IPS-18c (cell line): ENCODE results near the gene CCDC117.
"Not testable (repeated sequence)": the region's sequence is repeated elsewhere in the genome, so short reads cannot be mapped to it uniquely, and the experiment has no call there.

Experiments used
- H3K4me3 ChIP-seq: 2 replicates; pipeline ENCODE4 v1.7.0; 2013; ENCODE audit warnings: low read depth, mild to moderate bottlenecking, low read length, moderate library complexity; ENCODE audit not compliant: insufficient read depth
- H3K9me3 ChIP-seq: one replicate; pipeline ENCODE4 v1.6.1; 2013; ENCODE audit warnings: mild to moderate bottlenecking, low read length, moderate library complexity; ENCODE audit not compliant: control insufficient read depth, insufficient read depth

Gene CCDC117

DNA sequence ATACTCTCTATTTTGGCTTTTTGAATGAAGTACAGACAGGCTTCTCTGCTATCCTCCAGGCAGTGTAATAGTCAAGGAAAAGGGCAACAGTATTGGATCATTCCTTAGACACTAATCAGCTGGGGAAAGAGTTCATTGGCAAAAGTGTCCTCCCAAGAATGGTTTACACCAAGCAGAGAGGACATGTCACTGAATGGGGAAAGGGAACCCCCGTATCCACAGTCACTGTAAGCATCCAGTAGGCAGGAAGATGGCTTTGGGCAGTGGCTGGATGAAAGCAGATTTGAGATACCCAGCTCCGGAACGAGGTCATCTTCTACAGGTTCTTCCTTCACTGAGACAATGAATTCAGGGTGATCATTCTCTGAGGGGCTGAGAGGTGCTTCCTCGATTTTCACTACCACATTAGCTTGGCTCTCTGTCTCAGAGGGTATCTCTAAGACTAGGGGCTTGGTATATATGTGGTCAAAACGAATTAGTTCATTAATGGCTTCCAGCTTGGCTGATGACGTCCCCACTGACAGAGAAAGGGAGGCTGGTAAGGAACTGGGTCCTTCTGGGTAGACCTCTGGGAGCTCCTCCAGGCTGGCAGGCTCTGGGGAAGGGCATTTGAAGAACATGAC is 22.7 kb downstream of the CCDC117 start:
- Histone ChIP-seq H3K9me3 (no peaks in the 10 kb centered on the region), H3K4me3 (no peak overlapping the region)

DNA sequence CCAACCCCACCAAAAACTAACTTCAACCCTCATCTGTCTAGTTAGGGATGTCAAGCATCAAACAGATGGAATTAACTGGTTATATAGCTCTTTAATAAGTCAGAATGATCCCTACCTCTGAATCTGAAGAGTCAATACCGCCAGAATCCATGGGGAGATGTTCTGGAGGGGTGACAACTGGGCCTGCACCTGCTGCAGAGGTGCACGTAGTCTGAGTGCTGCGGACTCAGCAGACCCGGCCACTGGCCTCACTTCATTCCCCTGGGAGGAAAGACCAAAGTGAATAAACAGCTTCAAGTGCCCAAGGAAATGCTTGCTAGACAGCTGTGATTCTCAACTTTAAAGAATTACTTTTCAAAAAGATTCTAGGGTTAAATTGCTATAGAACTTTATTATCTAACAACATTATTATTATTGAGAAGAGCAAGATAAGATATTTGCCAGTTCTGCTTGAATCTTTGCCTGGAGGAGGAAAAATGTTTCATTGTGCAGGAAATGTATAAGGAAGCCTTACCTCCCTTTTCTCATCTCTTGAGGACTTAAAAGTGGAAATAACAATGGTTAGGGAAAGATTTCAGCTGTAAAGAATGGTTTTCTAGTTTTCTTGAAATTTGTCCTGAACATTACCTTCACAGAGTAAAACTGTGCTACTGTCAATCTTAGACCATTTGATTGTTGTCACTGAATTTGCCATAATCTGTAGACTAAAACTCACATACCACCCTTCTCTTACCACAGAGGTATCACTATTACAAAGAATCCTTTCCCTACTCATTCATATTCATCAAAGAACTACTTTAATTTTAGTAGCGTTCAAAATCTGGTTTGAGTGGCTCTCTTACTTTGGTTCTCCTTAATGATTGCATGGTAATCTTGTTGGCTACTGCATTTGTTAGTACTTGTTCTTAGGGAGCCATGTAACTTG is 23.7 kb downstream of the CCDC117 start:
- H3K4me3 ChIP-seq, result no peak overlapping the region
- H3K9me3 ChIP-seq, result no peaks in the 10 kb centered on the region

DNA sequence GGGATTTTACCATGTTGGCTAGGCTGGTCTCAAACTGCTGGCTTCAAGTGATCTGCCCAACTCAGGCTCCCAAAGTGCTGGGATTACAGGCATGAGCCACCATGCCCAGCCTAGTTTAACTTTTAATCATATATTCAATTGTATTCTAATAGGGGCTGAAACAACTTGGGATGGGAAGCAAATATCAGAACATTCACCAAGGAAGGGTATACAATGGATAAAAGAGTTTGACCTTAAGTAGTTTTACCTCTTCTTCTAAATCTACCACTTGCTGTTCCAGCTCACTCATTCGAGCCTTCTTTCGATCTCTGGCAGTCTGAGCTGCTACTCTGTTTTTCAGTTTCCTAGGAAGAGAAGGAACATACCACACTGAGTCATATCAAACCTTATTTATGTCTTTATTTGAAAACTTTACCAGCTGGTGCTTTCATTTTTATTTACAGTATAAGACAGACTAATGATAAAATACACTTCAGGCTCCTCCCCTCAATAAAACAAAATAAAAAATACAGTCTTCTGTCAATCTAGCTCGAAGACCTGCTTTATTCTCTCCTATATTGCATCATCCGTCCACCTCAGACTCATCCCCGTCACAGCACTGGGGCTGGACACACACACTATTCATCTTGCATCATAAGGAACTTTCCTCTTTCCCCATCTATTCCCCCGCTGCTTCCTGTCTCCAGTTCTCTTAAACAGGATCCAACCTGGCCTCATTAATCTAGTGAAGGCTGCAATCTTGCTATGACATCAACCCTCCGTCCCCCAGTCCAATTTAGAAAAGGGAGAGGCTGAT is 26.5 kb downstream of the CCDC117 start:
- H3K9me3 ChIP-seq, result no peaks in the 10 kb centered on the region
- H3K4me3 ChIP-seq, result peak overlapping the region; percentile 62

DNA sequence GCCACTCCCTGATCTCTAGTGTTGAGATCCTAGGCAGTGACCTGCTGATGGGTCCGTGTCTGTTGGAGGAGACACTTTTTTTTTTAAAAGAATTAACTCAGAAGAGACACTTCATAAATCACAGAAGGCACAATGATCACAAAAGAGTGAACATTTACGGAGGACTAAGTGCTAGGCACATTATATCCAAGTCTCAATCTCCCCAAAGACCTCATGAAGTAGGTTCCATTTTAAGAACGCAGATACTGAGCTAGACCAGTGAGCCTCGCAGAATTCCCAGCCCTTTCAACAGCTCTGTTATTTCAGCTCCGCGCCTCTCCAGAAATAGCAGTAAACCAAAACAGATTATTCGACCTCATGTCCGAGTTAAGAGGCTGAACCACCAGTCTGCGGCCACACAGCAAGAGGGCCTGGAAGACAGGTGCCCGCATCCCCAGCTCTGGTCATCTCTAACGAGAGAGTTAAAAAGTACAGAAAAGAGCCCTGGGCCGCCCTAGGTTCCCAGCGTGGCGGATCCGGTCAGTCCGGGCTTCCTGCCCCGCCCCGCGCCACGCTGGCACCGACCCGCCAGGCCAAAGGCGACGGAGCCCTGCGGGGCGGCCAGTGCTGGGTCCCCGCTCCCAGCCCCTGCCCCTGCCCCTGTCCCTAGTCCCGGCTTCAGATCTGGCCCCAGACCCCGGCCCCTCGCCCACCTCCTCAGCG is 27.3 kb downstream of the CCDC117 start:
- Histone ChIP-seq H3K4me3 (peak overlapping the region; percentile 62), H3K9me3 (no peaks in the 10 kb centered on the region)

DNA sequence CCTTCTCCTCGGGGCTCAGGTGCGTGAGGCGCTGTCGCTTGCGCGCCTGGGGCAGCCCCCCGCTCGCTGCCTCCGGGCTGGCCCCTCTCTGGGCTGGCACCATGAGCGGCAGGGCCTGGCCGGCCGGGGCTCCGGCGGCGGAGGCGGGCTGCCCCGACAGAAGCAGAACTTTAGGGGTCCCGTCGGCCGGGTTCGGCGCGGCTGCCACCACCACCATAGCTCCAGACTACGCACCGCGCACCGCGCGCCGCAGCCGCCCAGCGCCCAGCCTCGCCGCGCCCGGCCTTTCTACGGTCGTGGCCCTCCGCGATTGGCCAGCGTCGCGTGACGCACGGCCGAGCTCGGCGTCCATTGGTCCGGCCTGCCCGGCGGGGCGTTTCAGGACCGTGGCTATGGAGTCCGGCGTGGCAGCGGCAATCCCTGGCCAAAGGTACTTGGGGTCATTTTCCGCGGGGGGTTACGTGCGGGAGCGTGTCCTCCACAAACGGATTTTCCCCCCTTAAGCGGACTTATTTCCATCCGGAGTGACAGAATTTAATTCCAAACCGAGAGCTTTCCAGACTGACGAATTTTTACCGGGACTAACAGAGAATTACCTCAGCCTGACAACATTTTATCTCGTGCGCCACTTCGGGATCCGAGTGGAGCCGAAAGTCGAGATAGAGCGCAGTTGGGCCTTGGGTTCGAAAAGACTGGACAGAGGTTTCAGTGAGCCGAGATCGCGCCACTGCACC is 28.0 kb downstream of the CCDC117 start, which contains the start of gene XBP1:
Gene XBP1, minus strand, starts transcription at position 262 of the 734 bp plus-strand sequence.
- H3K4me3 ChIP-seq, result peak within 1 kb of the TSS; percentile 62

DNA sequence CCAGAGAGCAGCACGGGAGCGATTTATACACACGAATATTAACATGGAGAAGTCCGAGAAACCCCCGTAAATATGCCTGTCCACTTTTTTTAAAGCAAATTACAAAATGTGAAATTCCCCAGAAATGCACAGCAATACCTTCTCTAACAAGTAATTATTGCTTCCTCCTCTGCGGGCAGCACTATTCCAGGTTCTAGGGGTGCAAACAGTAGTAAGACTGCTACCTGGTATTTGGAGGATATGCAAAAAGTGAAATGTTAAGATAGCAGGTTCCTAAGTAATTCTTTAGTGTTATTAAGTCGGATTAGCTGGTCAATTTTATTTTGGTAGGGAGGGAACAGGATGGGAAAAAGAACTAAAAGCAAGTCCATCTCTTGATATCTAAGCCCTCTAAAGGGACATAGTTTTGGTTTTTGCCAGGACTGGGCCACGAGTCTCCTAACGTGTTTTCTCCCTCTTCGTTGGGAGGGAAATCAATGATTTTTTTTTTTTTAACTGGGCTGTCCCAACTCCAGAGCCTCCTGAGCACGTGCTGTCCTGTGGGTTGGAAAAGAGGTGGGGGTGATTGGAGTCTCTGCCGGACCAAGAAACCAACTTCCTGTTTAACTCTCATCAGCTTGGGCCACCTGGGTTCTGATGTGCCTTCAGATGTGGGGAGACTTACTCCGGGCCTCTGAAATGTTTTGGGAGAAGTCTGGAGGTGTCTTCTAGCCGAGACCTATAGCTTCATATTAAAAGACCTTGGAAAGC is 29.5 kb downstream of the CCDC117 start:
- H3K4me3 ChIP-seq, result no peak overlapping the region
- no peaks in the 10 kb centered on the region for H3K9me3 ChIP-seq

More for the DNA sequence above, 28.0 kb downstream of the CCDC117 start, which contains the start of gene XBP1:
- H3K9me3 ChIP-seq, result no peaks in the 10 kb centered on the region

DNA sequence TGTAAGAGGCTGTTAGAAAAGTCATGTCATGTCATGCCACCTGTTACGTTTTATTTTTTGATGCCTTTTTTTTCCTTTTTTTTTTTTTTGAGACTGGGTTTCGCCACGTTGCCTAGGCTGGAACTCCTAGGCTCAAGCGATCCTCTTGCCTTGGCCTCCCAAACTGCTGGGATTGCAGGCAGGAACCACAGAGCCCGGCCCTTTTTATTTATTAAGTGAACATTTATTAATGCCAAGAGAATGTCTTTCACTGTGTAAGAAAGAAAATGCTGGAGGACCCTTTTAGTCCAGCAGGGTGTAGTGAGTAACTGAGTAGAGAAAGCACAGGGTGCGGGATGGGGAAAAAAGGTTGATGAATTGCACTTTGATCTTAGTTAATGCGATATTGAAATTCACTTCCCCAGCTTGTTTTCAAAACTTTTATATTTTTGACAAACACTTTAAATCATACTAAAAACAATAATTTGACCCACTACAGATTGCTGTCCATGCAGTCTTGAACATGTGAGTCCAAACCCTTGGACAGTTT is 30.2 kb downstream of the CCDC117 start:
- Histone ChIP-seq H3K4me3 (no peak overlapping the region), H3K9me3 (no peaks in the 10 kb centered on the region)

DNA sequence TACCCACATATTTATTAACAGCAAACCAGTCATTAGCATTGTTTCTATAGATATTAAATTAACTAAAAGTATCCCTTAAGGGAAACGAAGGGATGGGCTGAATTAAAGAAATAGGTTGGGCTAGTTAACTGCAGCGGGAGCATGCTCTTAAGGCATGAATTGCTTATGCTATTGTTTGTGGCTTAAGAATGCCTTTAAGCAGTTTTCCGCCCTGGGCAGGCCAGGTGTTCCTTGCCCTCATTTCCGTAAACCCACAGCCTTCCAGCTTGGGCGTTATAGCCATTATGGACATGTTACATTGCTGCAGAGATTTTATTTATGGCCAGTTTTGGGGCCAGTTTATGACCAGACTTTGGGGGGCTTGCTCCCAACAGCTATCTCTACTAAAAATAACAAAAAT is 32.9 kb downstream of the CCDC117 start:
- not testable (repeated sequence) for H3K4me3 ChIP-seq, H3K9me3 ChIP-seq

DNA sequence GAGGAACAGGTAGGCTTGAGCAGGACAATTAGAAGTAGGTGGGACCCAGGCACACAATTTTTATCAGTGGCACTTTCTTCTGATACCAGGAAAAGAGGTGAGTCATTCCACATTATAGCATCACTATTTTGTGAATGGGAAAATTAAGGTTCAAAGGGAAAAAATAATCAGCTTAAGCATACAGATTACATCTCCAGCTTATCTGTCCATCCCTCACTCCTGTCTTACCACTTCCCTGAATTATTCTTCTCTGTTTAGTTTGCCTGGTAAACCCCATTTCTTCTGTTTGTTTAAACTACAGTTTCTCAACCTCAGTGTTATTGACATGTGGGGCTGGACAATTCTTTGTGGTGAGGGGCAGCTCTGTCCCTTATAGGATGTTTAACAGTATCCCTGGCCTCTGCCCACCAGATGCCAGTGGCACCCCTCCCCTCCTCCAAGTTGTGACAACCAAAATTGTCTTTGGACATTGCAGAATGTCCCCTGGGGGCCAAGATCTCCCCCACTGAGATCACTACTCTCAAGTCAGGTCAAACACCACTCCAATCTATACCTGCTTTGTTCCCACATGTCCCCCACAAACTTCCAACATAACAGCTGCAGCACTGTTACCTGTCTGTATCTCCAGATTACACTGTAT is 36.3 kb downstream of the CCDC117 start:
- no peaks in the 10 kb centered on the region for H3K9me3 ChIP-seq
- no peak overlapping the region for H3K4me3 ChIP-seq

DNA sequence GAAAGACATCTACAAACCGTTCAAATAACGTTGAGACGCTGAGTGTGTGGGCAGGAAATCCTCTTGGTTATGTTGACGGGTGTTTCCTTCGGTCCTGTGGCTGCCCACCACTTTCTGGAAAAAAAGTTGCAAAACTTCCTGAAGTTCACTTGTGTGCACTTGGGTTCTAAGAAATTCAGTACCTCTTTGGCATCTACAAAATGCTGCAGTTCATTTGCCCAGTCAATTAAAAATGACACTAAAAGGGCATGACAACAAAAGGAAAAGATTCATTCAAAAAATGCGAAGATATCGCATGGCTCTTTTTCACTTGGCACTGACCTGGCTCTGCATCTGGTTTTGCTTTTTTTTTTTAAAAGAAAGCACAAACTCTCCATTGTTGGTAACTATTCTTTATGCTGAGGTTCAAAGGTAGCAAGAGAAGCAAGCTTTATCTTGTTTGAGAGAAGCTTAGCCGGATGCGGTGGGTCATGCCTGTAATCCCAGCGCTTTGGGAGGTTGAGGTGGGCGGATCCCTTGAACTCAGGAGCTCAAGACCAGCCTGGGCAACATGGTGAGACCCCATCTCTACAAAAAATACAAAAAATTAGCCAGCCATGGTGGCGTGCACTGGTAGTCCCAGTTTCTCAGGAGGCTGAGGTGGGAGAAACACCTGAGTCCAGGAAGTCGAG is 38.5 kb downstream of the CCDC117 start:
- Histone ChIP-seq H3K9me3 (no peaks in the 10 kb centered on the region), H3K4me3 (no peak overlapping the region)

DNA sequence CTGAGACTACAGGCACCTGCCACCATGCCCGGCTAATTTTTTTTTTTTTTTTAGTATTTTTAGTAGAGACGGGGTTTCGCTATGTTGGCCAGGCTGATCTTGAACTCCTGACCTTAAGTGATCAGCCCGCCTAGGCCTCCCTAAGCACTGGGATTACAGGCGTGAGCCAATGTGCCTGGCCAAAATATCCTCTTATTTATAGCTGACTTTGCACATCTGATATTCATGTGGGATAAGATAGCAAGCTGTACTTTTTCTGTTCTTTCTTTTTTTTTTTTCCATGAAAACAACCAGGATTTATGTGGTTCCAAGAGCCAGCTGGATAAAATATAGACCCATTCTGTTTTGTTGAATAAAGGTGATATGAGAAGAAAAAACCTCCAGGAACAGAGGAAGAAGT is 40.0 kb downstream of the CCDC117 start:
- Histone ChIP-seq H3K4me3 (no peak overlapping the region), H3K9me3 (no peaks in the 10 kb centered on the region)

DNA sequence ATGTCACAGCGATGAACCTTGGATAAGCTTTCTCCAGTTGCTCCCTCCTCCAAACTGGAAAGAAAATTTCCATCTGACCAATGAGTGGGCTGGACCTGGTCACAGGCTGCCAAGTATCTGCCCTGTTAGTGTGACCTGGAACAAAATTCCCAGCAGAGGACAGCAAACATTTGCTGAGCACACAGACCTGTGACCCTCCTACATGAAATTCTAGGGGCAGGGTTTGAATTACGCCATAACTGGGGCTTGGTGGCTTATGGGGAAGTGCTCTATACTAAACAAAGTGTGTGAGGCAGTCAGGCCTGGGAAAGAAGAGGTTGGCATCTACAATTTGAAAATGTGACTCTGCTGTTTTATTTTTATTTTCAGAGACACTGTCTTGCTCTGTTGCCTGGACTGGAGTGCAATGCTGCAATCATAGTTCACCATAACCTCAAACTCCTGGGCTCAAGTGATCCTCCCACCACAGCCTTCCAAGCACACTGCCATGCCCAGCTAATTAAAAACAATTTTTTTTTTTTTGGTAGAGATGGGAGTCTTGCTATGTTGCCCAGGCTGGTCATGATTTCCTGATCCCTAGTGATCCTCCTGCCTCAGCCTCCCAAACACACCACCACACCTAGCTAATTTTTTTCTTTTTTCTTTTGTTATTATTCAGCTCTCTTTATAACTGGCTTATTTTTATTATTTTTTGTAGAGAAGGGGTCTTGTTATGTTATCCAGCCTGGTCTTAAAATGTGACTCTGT is 41.5 kb downstream of the CCDC117 start:
- no peak overlapping the region for H3K4me3 ChIP-seq
- no peaks in the 10 kb centered on the region for H3K9me3 ChIP-seq

DNA sequence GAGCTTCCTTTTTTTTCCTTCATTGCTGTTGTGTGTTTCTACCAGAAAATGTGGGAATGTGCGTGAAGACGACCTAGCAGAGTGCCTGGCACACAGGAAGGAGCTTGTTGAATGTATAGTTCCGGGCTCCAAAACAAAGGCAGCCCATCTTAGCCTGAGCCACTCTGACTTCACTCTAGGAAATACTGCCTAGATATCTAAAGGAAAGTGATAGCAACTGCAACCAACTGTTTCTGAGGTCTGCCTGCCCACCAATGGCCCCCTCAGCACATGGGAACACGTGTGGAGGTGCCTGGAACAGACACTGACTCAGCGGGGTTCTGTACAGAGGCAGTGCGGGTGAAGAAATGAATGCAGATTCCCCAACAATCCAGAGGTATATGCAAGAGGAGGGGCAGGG is 42.6 kb downstream of the CCDC117 start:
- H3K4me3 ChIP-seq, result no peak overlapping the region
- H3K9me3 ChIP-seq, result no peaks in the 10 kb centered on the region

DNA sequence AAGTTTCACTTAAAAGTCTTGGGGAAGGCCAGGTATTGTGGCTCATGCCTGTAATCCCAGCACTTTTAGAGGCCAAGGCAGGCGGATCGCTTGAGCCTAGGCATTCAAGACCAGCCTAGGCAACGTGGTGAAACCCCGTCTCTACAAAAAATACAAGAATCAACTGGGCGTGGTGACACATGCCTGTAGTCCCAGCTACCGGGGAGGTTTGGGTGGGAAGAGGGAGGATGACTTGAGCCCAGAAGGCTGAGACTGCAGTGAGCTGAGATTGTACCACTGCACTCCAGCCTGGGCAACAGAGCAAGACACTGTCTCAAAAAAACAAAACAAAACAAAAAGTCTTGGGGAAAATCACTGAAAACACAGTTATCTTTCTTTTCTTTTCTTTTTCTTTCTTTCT is 43.2 kb downstream of the CCDC117 start:
- no peaks in the 10 kb centered on the region for H3K9me3 ChIP-seq
- no peak overlapping the region for H3K4me3 ChIP-seq
